Stimulated activated CD4-positive, alpha-beta T cell treated with anti-CD3 and anti-CD28 coated beads, TNF-alpha, amount 100 ng/mL, for 24 hours (primary cell): ENCODE measurements around the gene TAF11L8.
"Not testable (repeated sequence)": the region's sequence is repeated elsewhere in the genome, so short reads cannot be mapped to it uniquely, and the experiment has no call there.

Experiments
- DNase-seq, 3 experiments: peaks; one replicate each; pipeline ENCODE4 v3.0.0-alpha.2; 2020; ENCODE audit warnings: low read depth in 3 of 3

TAF11L8 gene

DNA sequence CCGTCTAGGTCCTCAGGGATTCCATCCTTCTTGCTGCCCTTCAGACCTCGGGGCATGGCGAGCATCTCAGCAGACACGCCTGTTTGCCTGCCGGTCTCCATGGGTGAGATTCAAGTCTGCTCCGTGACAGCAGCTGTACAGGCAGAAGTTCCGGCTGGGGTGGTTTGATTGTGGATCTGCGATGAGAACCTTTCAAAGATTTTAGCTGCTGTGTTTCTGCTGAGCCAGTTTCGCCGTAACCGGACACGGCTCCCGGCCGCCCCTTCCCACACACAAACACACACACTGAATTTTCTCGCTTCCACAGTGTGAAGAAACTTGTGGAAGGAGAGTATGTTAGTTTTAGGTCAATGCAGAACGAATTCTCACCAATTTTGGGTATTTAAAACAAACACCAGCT, at the start of gene TAF11L8:
TAF11L8 (minus strand) TSS at position 101 of the 400 bp plus-strand sequence.
- not testable (repeated sequence) for DNase-seq

DNA sequence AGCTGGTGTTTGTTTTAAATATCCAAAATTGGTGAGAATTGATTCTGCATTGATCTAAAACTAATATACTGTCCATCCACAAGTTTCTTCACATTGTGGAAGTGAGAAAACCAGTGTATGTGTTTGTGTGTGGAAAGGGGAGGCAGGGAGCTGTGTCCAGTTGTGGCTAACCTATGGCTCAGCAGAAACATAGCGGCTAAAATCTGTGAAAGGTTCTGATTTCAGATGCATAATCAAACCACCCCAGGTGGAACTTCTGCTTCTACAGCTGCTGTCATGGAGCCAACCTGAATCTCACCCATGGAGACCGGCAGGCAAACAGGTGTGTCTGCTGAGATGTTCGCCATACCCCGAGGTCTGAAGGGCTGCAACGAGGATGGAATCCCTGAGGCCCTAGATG, 43.4 kb upstream of the TAF11L8 start, which contains the start of gene TAF11L14:
TAF11L14 (plus strand) TSS at position 301 of the 400 bp plus-strand sequence.
- no peak for DNase-seq

DNA sequence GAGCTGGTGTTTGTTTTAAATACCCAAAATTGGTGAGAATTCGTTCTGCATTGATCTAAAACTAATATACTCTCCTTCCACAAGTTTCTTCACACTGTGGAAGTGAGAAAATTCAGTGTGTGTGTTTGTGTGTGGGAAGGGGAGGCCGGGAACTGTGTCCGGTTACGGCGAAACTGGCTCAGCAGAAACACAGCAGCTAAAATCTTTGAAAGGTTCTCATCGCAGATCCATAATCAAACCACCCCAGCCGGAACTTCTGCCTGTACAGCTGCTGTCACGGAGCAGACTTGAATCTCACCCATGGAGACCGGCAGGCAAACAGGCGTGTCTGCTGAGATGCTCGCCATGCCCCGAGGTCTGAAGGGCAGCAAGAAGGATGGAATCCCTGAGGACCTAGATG, 41.0 kb upstream of the TAF11L8 start, which contains the start of gene TAF11L13:
TAF11L13 (plus strand) TSS at position 301 of the 400 bp plus-strand sequence.
- not testable (repeated sequence) for DNase-seq

GRCh38 chr5:17625686-17626085, 34.9 kb upstream of the TAF11L8 start:
- no peak for DNase-seq

GRCh38 chr5:17620627-17621026, 29.9 kb upstream of the TAF11L8 start:
- no peak for DNase-seq

DNA sequence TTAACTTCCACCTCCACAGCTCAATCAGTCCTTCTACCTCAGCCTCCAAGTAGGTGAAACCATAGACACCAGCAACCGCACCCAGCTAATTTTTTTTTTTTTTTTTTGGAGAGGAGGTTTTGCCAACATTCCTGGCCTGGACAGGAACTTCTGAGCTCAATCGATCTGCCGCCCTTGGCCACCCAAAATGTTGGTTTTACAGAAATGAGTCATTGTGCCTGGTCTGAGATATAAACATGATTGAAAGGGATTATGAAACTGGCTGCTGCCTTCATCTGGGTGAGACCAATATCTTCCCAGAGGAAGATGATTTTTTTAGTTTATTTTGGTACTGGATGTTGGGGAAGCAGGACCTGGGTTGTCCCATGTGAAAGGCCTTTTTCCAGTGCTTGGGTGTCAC, 28.6 kb upstream of the TAF11L8 start:
- no peak for DNase-seq

DNA sequence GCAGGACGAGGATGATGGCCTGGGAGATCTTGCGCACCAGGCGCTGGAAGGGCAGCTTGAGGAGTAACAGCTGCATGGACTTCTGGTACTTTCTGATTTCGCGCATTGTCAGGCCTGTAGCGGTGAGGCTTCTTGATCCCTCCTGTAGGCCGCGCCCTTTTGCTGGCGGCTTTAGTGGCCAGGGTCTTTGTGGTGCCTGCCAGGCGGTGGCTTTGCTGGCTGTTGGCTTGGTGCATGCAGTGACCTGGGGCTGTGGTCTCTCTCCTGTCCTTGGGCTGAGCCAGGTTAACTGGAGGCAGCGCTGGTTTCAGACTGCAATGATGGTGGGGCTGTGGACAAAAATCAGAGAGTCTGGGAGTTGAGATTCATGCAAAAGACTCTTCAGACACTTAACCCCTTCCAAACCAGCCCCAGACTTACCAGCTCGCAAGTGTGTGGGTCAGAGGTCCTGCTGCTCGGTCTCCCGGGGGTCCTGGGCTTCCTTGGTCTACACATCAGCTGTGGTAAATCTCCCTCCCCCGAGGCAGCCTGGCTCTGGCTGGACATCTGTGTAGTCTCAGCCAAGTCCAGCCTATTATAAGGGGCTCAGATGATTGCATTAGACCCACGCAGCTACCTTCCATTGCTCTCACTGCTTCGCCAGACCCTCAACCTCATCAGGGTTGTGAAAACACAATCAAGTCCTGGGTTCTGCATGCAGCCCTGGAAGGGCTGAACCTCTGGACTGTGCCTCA, 24.3 kb upstream of the TAF11L8 start:
- no peak for DNase-seq

- DNase-seq = not testable (repeated sequence)
These were observed 19.3 kb upstream of the TAF11L8 start, which contains the start of gene TAF11L12 for GRCh38 chr5:17610092-17610491. TAF11L12 (plus strand) TSS chr5:17610392.

GRCh38 chr5:17607461-17607860, 16.7 kb upstream of the TAF11L8 start:
- not testable (repeated sequence) for DNase-seq

GRCh38 chr5:17604951-17605350, 14.2 kb upstream of the TAF11L8 start:
- DNase-seq = no peak

DNA sequence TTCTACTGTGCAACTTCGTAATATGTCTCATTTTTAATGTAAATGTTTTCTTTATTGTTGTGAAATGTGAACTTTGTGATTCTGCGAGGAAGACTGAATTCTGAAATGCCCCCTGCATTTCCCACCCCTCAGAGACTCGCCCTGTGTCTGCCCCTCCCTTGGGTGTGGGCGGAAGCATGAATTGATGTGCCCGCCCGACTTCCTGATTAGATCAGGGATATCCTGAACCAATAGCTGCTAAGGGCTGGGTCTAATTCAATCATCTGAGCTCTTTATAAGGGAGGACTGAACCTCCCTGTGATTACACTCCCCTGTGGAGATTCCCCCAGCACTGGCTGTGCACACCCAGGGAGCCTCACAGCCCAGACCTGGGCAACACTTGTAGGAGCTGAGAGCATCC, 13.1 kb upstream of the TAF11L8 start, which contains the start of gene TAF11L11:
TAF11L11 (plus strand) TSS at position 304 of the 400 bp plus-strand sequence.
- not testable (repeated sequence) for DNase-seq

DNA sequence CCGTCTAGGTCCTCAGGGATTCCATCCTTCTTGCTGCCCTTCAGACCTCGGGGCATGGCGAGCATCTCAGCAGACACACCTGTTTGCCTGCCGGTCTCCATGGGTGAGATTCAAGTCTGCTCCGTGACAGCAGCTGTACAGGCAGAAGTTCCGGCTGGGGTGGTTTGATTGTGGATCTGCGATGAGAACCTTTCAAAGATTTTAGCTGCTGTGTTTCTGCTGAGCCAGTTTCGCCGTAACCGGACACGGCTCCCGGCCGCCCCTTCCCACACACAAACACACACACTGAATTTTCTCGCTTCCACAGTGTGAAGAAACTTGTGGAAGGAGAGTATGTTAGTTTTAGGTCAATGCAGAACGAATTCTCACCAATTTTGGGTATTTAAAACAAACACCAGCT, 7.0 kb upstream of the TAF11L8 start, which contains the start of gene TAF11L10:
TAF11L10 (minus strand) TSS at position 101 of the 400 bp plus-strand sequence.
- not testable (repeated sequence) for DNase-seq

DNA sequence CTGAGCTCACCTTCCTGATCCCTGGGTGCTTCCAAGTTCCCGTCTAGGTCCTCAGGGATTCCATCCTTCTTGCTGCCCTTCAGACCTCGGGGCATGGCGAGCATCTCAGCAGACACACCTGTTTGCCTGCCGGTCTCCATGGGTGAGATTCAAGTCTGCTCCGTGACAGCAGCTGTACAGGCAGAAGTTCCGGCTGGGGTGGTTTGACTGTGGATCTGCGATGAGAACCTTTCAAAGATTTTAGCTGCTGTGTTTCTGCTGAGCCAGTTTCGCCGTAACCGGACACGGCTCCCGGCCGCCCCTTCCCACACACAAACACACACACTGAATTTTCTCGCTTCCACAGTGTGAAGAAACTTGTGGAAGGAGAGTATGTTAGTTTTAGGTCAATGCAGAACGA, 3.5 kb upstream of the TAF11L8 start, which contains the start of gene TAF11L9:
TAF11L9 (minus strand) TSS at position 140 of the 400 bp plus-strand sequence.
- DNase-seq = not testable (repeated sequence)

DNA sequence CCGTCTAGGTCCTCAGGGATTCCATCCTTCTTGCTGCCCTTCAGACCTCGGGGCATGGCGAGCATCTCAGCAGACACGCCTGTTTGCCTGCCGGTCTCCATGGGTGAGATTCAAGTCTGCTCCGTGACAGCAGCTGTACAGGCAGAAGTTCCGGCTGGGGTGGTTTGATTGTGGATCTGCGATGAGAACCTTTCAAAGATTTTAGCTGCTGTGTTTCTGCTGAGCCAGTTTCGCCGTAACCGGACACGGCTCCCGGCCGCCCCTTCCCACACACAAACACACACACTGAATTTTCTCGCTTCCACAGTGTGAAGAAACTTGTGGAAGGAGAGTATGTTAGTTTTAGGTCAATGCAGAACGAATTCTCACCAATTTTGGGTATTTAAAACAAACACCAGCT, 5.1 kb downstream of the TAF11L8 start, which contains the start of gene TAF11L7:
TAF11L7 (minus strand) TSS at position 101 of the 400 bp plus-strand sequence.
- DNase-seq = not testable (repeated sequence)
